ENCODE measurements around the gene FLYWCH1. TPM values are rescaled to one million over a fixed set of nuclear protein-coding genes. Genes with fewer than 3 reads are reported as not detected.

FLYWCH1 gene
- total RNA-seq, 1 experiment from 2014 or later: 12.5 TPM

GRCh38 chr16:2976201-2976600 lies 64.5 kb downstream of the FLYWCH1 start:
- no peak overlapping the region for H3K4ac ChIP-seq (ENCODE audit: low read depth, low read length)
- no peak overlapping the region for H2BK12ac ChIP-seq (ENCODE audit: insufficient read length, low read depth, low read length)
- H3K23ac ChIP-seq (ENCODE audit: insufficient read length, low read depth, low read length): no peak overlapping the region
- H3K27ac ChIP-seq (ENCODE audit: insufficient read length, low read depth, low read length): no peak overlapping the region
- no peaks in the 10 kb centered on the region for H3K27me3 ChIP-seq (ENCODE audit: insufficient read depth, low read length)
- no peak overlapping the region for H4K91ac ChIP-seq (ENCODE audit: insufficient read length, low read depth, low read length)
- no peak overlapping the region for H2BK120ac ChIP-seq (ENCODE audit: low read depth, low read length, poor library complexity, severe bottlenecking)
- H3K4me1 ChIP-seq (ENCODE audit: insufficient read depth, low read length): no peaks in the 10 kb centered on the region
- H4K20me1 ChIP-seq (ENCODE audit: control insufficient read depth, insufficient read depth, insufficient read length): no peaks in the 10 kb centered on the region
- H3K14ac ChIP-seq (ENCODE audit: insufficient read depth, low read length): no peak overlapping the region
- no peak overlapping the region for H3K4me3 Mint-ChIP-seq
- TF ChIP-seq CTCF (conservative IDR thresholded peaks at IDR 0.05): no peak
- no peaks in the 10 kb centered on the region; the same call in none of the 2 replicates for H3K27me3 Mint-ChIP-seq (ENCODE audit: low read depth)
- no peaks in the 10 kb centered on the region for H3K79me1 ChIP-seq (ENCODE audit: insufficient read depth, low read depth, low read length, poor library complexity, severe bottlenecking)
- H3K4me1 Mint-ChIP-seq: peaks cover 13 to 14% of the 10 kb centered on the region in 2 experiments
- DNase-seq: no peak
- H3K79me2 ChIP-seq (ENCODE audit: insufficient read depth, low read length): no peaks in the 10 kb centered on the region; the same call in 1 of the 2 replicates
- peaks cover 11 to 47% (median 38%) of the 10 kb centered on the region in 3 experiments; a peak in 6 of 7 replicates for H3K36me3 Mint-ChIP-seq (ENCODE audit: insufficient read depth in 1 of 3, low read depth in 3 of 3)
- H3K4me2 ChIP-seq (ENCODE audit: insufficient read depth, insufficient read length, low read length): no peak overlapping the region
- no peak overlapping the region for H4K8ac ChIP-seq (replicated peaks; ENCODE audit: insufficient read length, low read depth, low read length)
- H3K9me3 Mint-ChIP-seq: no peaks in the 10 kb centered on the region
- no peaks in the 10 kb centered on the region for H3K9me3 ChIP-seq (ENCODE audit: control insufficient read depth, low read depth, low read length)
- H3K18ac ChIP-seq (ENCODE audit: insufficient read length, low read depth, low read length): no peak overlapping the region
- H2AK5ac ChIP-seq (ENCODE audit: insufficient read length, low read length): no peak overlapping the region
- WGBS (ENCODE audit: extremely low coverage, insufficient read length, low lambda C conversion rate): no CpG with 5 or more reads among the region's 7 CpGs
- H2BK15ac ChIP-seq (ENCODE audit: low read depth, low read length): no peak overlapping the region
- no peak overlapping the region for H2BK5ac ChIP-seq (ENCODE audit: insufficient read length, low read length)
- H2BK20ac ChIP-seq (ENCODE audit: low read depth, low read length, poor library complexity, severe bottlenecking): no peak overlapping the region
- peaks cover 9% of the 10 kb centered on the region for H3K23me2 ChIP-seq (ENCODE audit: insufficient read length, low read depth, low read length, poor library complexity, severe bottlenecking)
- no peak overlapping the region for H3K27ac Mint-ChIP-seq
- no peak overlapping the region for H2AFZ ChIP-seq (ENCODE audit: low read length)
- H3K9ac ChIP-seq (ENCODE audit: extremely low read depth, insufficient read length, low read length): no peak overlapping the region
- H3K56ac ChIP-seq (ENCODE audit: insufficient read length, low read depth, low read length): no peak overlapping the region
- H3T11ph ChIP-seq (ENCODE audit: low read length): no peak overlapping the region
- H4K5ac ChIP-seq (ENCODE audit: insufficient read length, low read depth, low read length): no peak overlapping the region

Measured in H9 (cell line).